K562 (cell line): ENCODE measurements around the gene PTPRU. TPM values are rescaled to one million over a fixed set of nuclear protein-coding genes. Genes with fewer than 3 reads are reported as not detected.

Source experiments
- CBX1 ChIP-seq: sonication (generic); IDR thresholded peaks from 2 replicates; pipeline ENCODE4 v1.6.1; 2016; ENCODE audit warnings: antibody characterized with exemption, low read depth, mild to moderate bottlenecking
- CBX8 ChIP-seq: fragments of 200-600 bp; sonication (generic); IDR thresholded peaks from 2 replicates; pipeline ENCODE4 v1.6.1; 2012; ENCODE audit warnings: borderline replicate concordance, mixed run types, low read depth, mild to moderate bottlenecking, moderate library complexity, mixed read lengths, low read length, control low read depth, inconsistent platforms; ENCODE audit not compliant: poor library complexity, severe bottlenecking; ENCODE audit errors: extremely low read depth
- DIDO1 ChIP-seq: fragments of 450-650 bp; IDR thresholded peaks from 2 replicates; pipeline ENCODE4 v1.6.1; 2016; ENCODE audit warnings: low read depth, missing biosample characterization, missing genetic modification characterization
- E2F6 ChIP-seq, 2 experiments: IDR thresholded peaks; 2 replicates each; pipeline ENCODE4 v1.6.1; 2011; ENCODE audit warnings: borderline replicate concordance in 1 of 2, control low read depth in 1 of 2, low read depth in 1 of 2, low read length in 1 of 2, mild to moderate bottlenecking in 1 of 2, mixed read lengths in 1 of 2, moderate library complexity in 1 of 2; ENCODE audit not compliant: insufficient read depth in 1 of 2, insufficient read length in 1 of 2, poor library complexity in 1 of 2, severe bottlenecking in 1 of 2; ENCODE audit errors: extremely low read depth in 1 of 2
- ETV1 ChIP-seq: fragments of 450-650 bp; conservative IDR thresholded peaks from 2 replicates; pipeline ENCODE4 v1.6.1; 2016; ENCODE audit warnings: missing genetic modification characterization, control low read depth, low read depth, missing compliant biosample characterization
- ETV5 ChIP-seq: sonication (generic); formaldehyde crosslinking; IDR thresholded peaks from 2 replicates; pipeline ENCODE4 v1.4.0; 2020; ENCODE audit warnings: low read depth, mild to moderate bottlenecking, missing genetic modification reagents
- HNRNPK ChIP-seq: fragments of 200-400 bp; formaldehyde crosslinking; IDR thresholded peaks from one replicate; pipeline ENCODE4 v1.6.1; 2018; ENCODE audit warnings: mild to moderate bottlenecking, low read depth, low read length; ENCODE audit not compliant: poor library complexity, severe bottlenecking
- RBM22 ChIP-seq: fragments of 200-400 bp; formaldehyde crosslinking; IDR thresholded peaks from 2 replicates; pipeline ENCODE4 v1.6.1; 2018; ENCODE audit warnings: low read length, low read depth; ENCODE audit not compliant: poor library complexity, severe bottlenecking
- TCF15 ChIP-seq: fragments of 250-450 bp; sonication (Bioruptor Pico); IDR thresholded peaks from 2 replicates; pipeline ENCODE4 v1.8.0; 2022; ENCODE audit warnings: moderate library complexity, mild to moderate bottlenecking, inconsistent platforms
- ZNF174 ChIP-seq: fragments of 250-450 bp; sonication (Bioruptor Pico); IDR thresholded peaks from 2 replicates; pipeline ENCODE4 v1.4.0; 2020; ENCODE audit warnings: mild to moderate bottlenecking
- ZNF263 ChIP-seq: sonication (generic); formaldehyde crosslinking; IDR thresholded peaks from 2 replicates; pipeline ENCODE4 v1.8.0; 2022; ENCODE audit warnings: mild to moderate bottlenecking, missing genetic modification reagents, borderline replicate concordance
- ZNF407 ChIP-seq: fragments of 450-650 bp; IDR thresholded peaks from 2 replicates; pipeline ENCODE4 v1.6.1; 2016; ENCODE audit warnings: low read depth
- polyA plus RNA-seq, 8 experiments: library from polyadenylated mRNA; depleted of rRNA in 4 of 8; stranded (reverse) in 5 of 8; unstranded in 3 of 8; fragments of >200 nt; fragmentation: Nextera tagmentation in 2 of 8; fragmentation: Illumina TruSeq in 1 of 8; extraction: Ambion mirVana in 2 of 8; extraction: Trizol in 1 of 8; gene quantifications; 2 replicates each; pipeline versions ENCODE4 v1.2.1 to v1.2.3, GENCODE V29; 2011 to 2014; ENCODE audit warnings: inconsistent platforms in 1 of 8, missing spikeins in 1 of 8
- total RNA-seq, 7 experiments: library from RNA; depleted of rRNA in 6 of 7; stranded (reverse); fragments of >200 nt in 6 of 7; fragmentation: Illumina TruSeq in 2 of 7; extraction: Trizol in 2 of 7; gene quantifications; 2 replicates each; pipeline versions ENCODE4 v1.2.1 to v1.2.3, GENCODE V29; 2011 to 2021; ENCODE audit warnings: low replicate concordance in 1 of 7

Gene PTPRU
- total and polyA plus RNA-seq, 9 of the 15 experiments (the other 6 are each of a cell fraction or from before 2014, with no cell fraction given), result 0.01 to 2.9 (median 1.0) TPM

DNA sequence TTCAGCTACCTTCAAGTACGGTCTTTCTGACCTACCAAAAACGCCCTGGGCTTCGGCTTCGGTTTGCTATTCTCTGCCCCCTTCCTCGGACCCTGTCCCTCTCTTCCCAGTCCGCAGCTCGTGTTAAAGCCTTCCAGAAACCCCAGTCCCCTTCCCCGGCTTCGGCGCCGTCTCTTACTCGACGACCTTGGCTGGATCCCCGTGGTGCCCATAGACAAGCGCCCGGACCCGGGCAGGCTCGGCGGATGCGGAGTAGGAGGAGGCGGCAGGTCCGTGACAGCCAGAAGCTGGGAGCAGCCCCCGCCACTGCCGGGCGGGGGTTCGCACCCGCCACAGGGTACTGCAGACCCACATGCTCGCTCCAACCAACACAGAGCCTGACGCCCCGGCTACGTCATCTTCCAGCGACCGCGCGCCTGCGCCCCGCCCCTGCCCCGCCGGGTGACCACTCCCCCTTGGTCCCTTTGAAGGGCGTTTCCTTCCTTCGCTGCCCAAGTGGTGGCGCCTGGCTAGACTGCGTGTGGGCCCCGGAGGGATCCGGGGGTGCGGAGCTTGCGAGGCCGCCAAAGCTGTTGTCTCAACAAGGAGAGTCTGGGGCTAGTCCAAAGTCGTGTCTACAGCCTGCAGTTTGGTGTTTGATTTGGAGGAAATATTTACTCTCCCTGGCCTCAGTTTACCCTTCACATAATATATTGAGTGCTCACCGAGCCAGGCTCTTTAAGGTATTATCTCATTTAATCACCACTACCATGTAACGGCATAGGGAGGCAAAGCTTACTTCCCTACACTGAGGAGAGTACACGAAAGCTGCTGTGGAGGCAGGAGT lies 5.6 kb upstream of the PTPRU start, which contains the start of gene MECR (continued):
- TF ChIP-seq RBM22 (peak; percentile 39), ZNF174 (CRISPR knock-in tag) (no peak), ZNF263 (CRISPR knock-in tag) (no peak; the same call in 1 of the 2 replicates), TCF15 (no peak), ETV5 (0 out of 2 replicates have a peak, but pooled peaks have one; percentile 48), CBX1 (peak; percentile 85), E2F6 (IDR thresholded peaks at IDR 0.05; ENCODE audit: borderline replicate concordance in 1 of 2, extremely low read depth in 1 of 2, insufficient read depth in 1 of 2, insufficient read length in 1 of 2, low read depth in 1 of 2, low read length in 1 of 2, poor library complexity in 1 of 2, severe bottlenecking in 1 of 2) (peak; percentile 55 to 95), CBX8 (no peak), DIDO1 (tag) (peak; percentile 69), HNRNPK (no peak), ZNF407 (no peak), ETV1 (tag) (peak; percentile 43; the same call in 1 of the 2 replicates)
